Mucosa of stomach (tissue), 1 donor: ENCODE measurements around the gene PCDHGA5.
"Not testable (repeated sequence)": the region's sequence is repeated elsewhere in the genome, so short reads cannot be mapped to it uniquely, and the experiment has no call there.

Experiments
- H3K27me3 ChIP-seq: one replicate; pipeline ENCODE4 v1.7.0; 2013; ENCODE audit warnings: mild to moderate bottlenecking, low read length; ENCODE audit not compliant: control insufficient read depth, insufficient read depth
- H3K36me3 ChIP-seq: one replicate; pipeline ENCODE4 v1.7.0; 2013; ENCODE audit warnings: low read length; ENCODE audit not compliant: control insufficient read depth, insufficient read depth
- H3K4me1 ChIP-seq: one replicate; pipeline ENCODE4 v1.7.0; 2013; ENCODE audit warnings: mild to moderate bottlenecking, low read length; ENCODE audit not compliant: control insufficient read depth, insufficient read depth
- H3K4me3 ChIP-seq: one replicate; pipeline ENCODE4 v1.7.0; 2013; ENCODE audit warnings: low read length
- H3K9ac ChIP-seq: one replicate; pipeline ENCODE4 v1.7.0; 2013; ENCODE audit warnings: mild to moderate bottlenecking, low read length, moderate library complexity
- H3K9me3 ChIP-seq: one replicate; pipeline ENCODE4 v1.7.0; 2013; ENCODE audit warnings: mild to moderate bottlenecking, low read length, moderate library complexity; ENCODE audit not compliant: control insufficient read depth
- donor health status: Pancreatic carcinoma.

The PCDHGA5 gene

GRCh38 chr5:141338538-141339306 lies 25.2 kb upstream of the PCDHGA5 start, which contains the start of gene PCDHGA2:
Gene PCDHGA2, plus strand, starts transcription at chr5:141338760.
- Histone ChIP-seq H3K4me3 (no peak within 1 kb of the TSS), H3K9me3 (peaks cover 6% of the 10 kb centered on the region)

GRCh38 chr5:141340781-141341354 lies 23.1 kb upstream of the PCDHGA5 start:
- not testable (repeated sequence) for H3K9me3 ChIP-seq, H3K27me3 ChIP-seq, H3K36me3 ChIP-seq, H3K4me3 ChIP-seq, H3K9ac ChIP-seq, H3K4me1 ChIP-seq

More at GRCh38 chr5:141338538-141339306, 25.2 kb upstream of the PCDHGA5 start, which contains the start of gene PCDHGA2:
- Histone ChIP-seq H3K36me3 (no peaks in the 10 kb centered on the region), H3K27me3 (peaks cover 9% of the 10 kb centered on the region), H3K4me1 (no peaks in the 10 kb centered on the region), H3K9ac (no peak within 1 kb of the TSS)

- H3K36me3 ChIP-seq, result no peaks in the 10 kb centered on the region
- H3K4me3 ChIP-seq, result no peak overlapping the region
- H3K9me3 ChIP-seq, result peaks cover 10% of the 10 kb centered on the region
- H3K4me1 ChIP-seq, result no peaks in the 10 kb centered on the region
- H3K27me3 ChIP-seq, result peaks cover 9% of the 10 kb centered on the region
- no peak overlapping the region for H3K9ac ChIP-seq
Observed at GRCh38 chr5:141342773-141343172, 21.2 kb upstream of the PCDHGA5 start.

- Histone ChIP-seq H3K4me3 (no peak within 1 kb of the TSS), H3K9me3 (peaks cover 10% of the 10 kb centered on the region)
Observed at GRCh38 chr5:141343242-141343952, 20.6 kb upstream of the PCDHGA5 start, which contains the start of gene PCDHGA3. Gene PCDHGA3, plus strand, starts transcription at chr5:141343829. Its CDS starts 205 bp downstream, at chr5:141344034.

GRCh38 chr5:141343953-141344463 lies 20.0 kb upstream of the PCDHGA5 start:
- Histone ChIP-seq H3K9me3 (peaks cover 5% of the 10 kb centered on the region), H3K4me1 (no peaks in the 10 kb centered on the region), H3K27me3 (peaks cover 4% of the 10 kb centered on the region), H3K4me3 (no peak overlapping the region), H3K9ac (no peak overlapping the region), H3K36me3 (no peaks in the 10 kb centered on the region)

More at GRCh38 chr5:141343242-141343952, 20.6 kb upstream of the PCDHGA5 start, which contains the start of gene PCDHGA3:
- no peaks in the 10 kb centered on the region for H3K36me3 ChIP-seq
- H3K9ac ChIP-seq, result no peak within 1 kb of the TSS
- H3K4me1 ChIP-seq, result no peaks in the 10 kb centered on the region
- peaks cover 9% of the 10 kb centered on the region for H3K27me3 ChIP-seq

GRCh38 chr5:141345327-141345726 lies 18.6 kb upstream of the PCDHGA5 start:
- Histone ChIP-seq H3K9ac (no peak overlapping the region), H3K27me3 (no peaks in the 10 kb centered on the region), H3K36me3 (no peaks in the 10 kb centered on the region), H3K9me3 (peaks cover 9% of the 10 kb centered on the region), H3K4me3 (no peak overlapping the region), H3K4me1 (no peaks in the 10 kb centered on the region)

- H3K9ac ChIP-seq, H3K4me3 ChIP-seq, H3K36me3 ChIP-seq, H3K27me3 ChIP-seq, H3K4me1 ChIP-seq: not testable (repeated sequence)
- peaks cover 12% of the 10 kb centered on the region for H3K9me3 ChIP-seq
Observed at GRCh38 chr5:141346017-141346416, 17.9 kb upstream of the PCDHGA5 start.

GRCh38 chr5:141349917-141350619 lies 13.9 kb upstream of the PCDHGA5 start, which contains the start of gene PCDHGB1:
Gene PCDHGB1, plus strand, starts transcription at chr5:141350099. Its CDS starts 162 bp downstream, at chr5:141350261.
- Histone ChIP-seq H3K4me1 (no peaks in the 10 kb centered on the region), H3K9me3 (peaks cover 18% of the 10 kb centered on the region), H3K9ac (no peak within 1 kb of the TSS), H3K36me3 (no peaks in the 10 kb centered on the region), H3K27me3 (peaks cover 4% of the 10 kb centered on the region), H3K4me3 (no peak within 1 kb of the TSS)

- H3K4me3 ChIP-seq, result no peak overlapping the region
- H3K36me3 ChIP-seq, result no peaks in the 10 kb centered on the region
- H3K9ac ChIP-seq, result no peak overlapping the region
- peaks cover 4% of the 10 kb centered on the region for H3K27me3 ChIP-seq
- H3K4me1 ChIP-seq, result no peaks in the 10 kb centered on the region
- peaks cover 18% of the 10 kb centered on the region for H3K9me3 ChIP-seq
Observed at GRCh38 chr5:141351591-141351990, 12.4 kb upstream of the PCDHGA5 start.

GRCh38 chr5:141354900-141355469 lies 9.0 kb upstream of the PCDHGA5 start, which contains the start of gene PCDHGA4:
Gene PCDHGA4, plus strand, starts transcription at chr5:141355021. Its CDS starts 87 bp downstream, at chr5:141355108.
- Histone ChIP-seq H3K4me1 (no peaks in the 10 kb centered on the region), H3K9me3 (peaks cover 16% of the 10 kb centered on the region), H3K36me3 (no peaks in the 10 kb centered on the region), H3K27me3 (peaks cover 5% of the 10 kb centered on the region), H3K4me3 (no peak within 1 kb of the TSS), H3K9ac (no peak within 1 kb of the TSS)

GRCh38 chr5:141355641-141356040 lies 8.3 kb upstream of the PCDHGA5 start:
- Histone ChIP-seq H3K27me3 (peaks cover 7% of the 10 kb centered on the region), H3K36me3 (no peaks in the 10 kb centered on the region), H3K9me3 (peaks cover 16% of the 10 kb centered on the region), H3K4me1 (no peaks in the 10 kb centered on the region), H3K4me3 (no peak overlapping the region), H3K9ac (no peak overlapping the region)
